WTC11 (cell line): ENCODE data around the gene LGALS7. TPM values are rescaled to one million over a fixed set of nuclear protein-coding genes. Genes with fewer than 3 reads are reported as not detected.

Experiments
- ATAC-seq: fragments of 200-7000 bp; cut with Tn5 transposase; 2 replicates; pipeline ENCODE4 v1.10.0; 2021; ENCODE audit warnings: mild to moderate bottlenecking, moderate library complexity
- CTCF ChIA-PET: fragments of 300-600 bp; sonication (Branson Sonifier 250); formaldehyde crosslinking; loops from one replicate; lab custom pipeline; 2021; ENCODE audit warnings: antibody characterized with exemption; lab: Charles Lee
- POLR2A ChIA-PET: fragments of 350-600 bp; sonication (Branson Sonifier 250); formaldehyde crosslinking; loops from one replicate; lab custom pipeline; 2021; ENCODE audit warnings: antibody characterized with exemption; lab: Charles Lee
- DNase-seq: peaks from one replicate; pipeline ENCODE4 v3.0.0; 2021; ENCODE audit warnings: low spot score
- H3K27ac Mint-ChIP-seq: 2 replicates; pipeline ENCODE4 v1.8.0; 2021; ENCODE audit warnings: mixed read lengths
- H3K27me3 Mint-ChIP-seq: 2 replicates; pipeline ENCODE4 v1.8.0; 2021; ENCODE audit warnings: low read depth, mild to moderate bottlenecking, moderate library complexity, mixed read lengths
- H3K36me3 Mint-ChIP-seq: 2 replicates; pipeline ENCODE4 v1.8.0; 2021; ENCODE audit warnings: mixed read lengths
- H3K4me1 Mint-ChIP-seq: 2 replicates; pipeline ENCODE4 v1.8.0; 2022; ENCODE audit warnings: mixed read lengths
- H3K4me3 Mint-ChIP-seq: 2 replicates; pipeline ENCODE4 v1.8.0; 2021; ENCODE audit warnings: mild to moderate bottlenecking, moderate library complexity, mixed read lengths
- H3K9me3 Mint-ChIP-seq: 2 replicates; pipeline ENCODE4 v1.8.0; 2021; ENCODE audit warnings: mixed read lengths
- ATF3 ChIP-seq: sonication (generic); formaldehyde crosslinking; conservative IDR thresholded peaks from 2 replicates; pipeline ENCODE4 v1.8.1; 2022; ENCODE audit warnings: mild to moderate bottlenecking, missing genetic modification reagents
- CREM ChIP-seq: sonication (generic); formaldehyde crosslinking; IDR thresholded peaks from 2 replicates; pipeline ENCODE4 v1.8.1; 2022; ENCODE audit warnings: mild to moderate bottlenecking, missing genetic modification reagents, moderate library complexity
- CTCF ChIP-seq: fragments of 200-600 bp; IDR thresholded peaks from 2 replicates; pipeline ENCODE4 v1.8.0; 2022; ENCODE audit warnings: antibody characterized with exemption
- ELF4 ChIP-seq: sonication (generic); formaldehyde crosslinking; IDR thresholded peaks from 2 replicates; pipeline ENCODE4 v1.8.1; 2022; ENCODE audit warnings: low read depth, mild to moderate bottlenecking, moderate library complexity, missing genetic modification reagents
- EMX1 ChIP-seq: fragments of 250-450 bp; sonication (Bioruptor Pico); IDR thresholded peaks from 2 replicates; pipeline ENCODE4 v1.8.0; 2021; ENCODE audit warnings: mild to moderate bottlenecking
- ESRRA ChIP-seq: sonication (generic); formaldehyde crosslinking; IDR thresholded peaks from 2 replicates; pipeline ENCODE4 v1.8.1; 2022; ENCODE audit warnings: mild to moderate bottlenecking, missing genetic modification reagents, borderline replicate concordance
- ETV6 ChIP-seq: sonication (generic); formaldehyde crosslinking; IDR thresholded peaks from 2 replicates; pipeline ENCODE4 v1.8.1; 2022; ENCODE audit warnings: mild to moderate bottlenecking, missing genetic modification reagents
- GABPB1 ChIP-seq: sonication (generic); formaldehyde crosslinking; IDR thresholded peaks from 2 replicates; pipeline ENCODE4 v1.8.1; 2023; ENCODE audit warnings: mild to moderate bottlenecking, missing genetic modification reagents
- HMGA2 ChIP-seq: fragments of 250-450 bp; sonication (Bioruptor Pico); IDR thresholded peaks from 2 replicates; pipeline ENCODE4 v1.4.0; 2021; ENCODE audit warnings: mild to moderate bottlenecking, moderate library complexity
- HMGXB4 ChIP-seq: sonication (generic); formaldehyde crosslinking; IDR thresholded peaks from 2 replicates; pipeline ENCODE4 v1.8.1; 2023; ENCODE audit warnings: mild to moderate bottlenecking, moderate library complexity, missing genetic modification reagents
- JUN ChIP-seq: sonication (generic); formaldehyde crosslinking; IDR thresholded peaks from 2 replicates; pipeline ENCODE4 v1.8.0; 2023; ENCODE audit warnings: mild to moderate bottlenecking, missing genetic modification reagents
- MLX ChIP-seq: sonication (generic); formaldehyde crosslinking; IDR thresholded peaks from 2 replicates; pipeline ENCODE4 v1.8.1; 2023; ENCODE audit warnings: mild to moderate bottlenecking, missing genetic modification reagents, moderate library complexity
- NR2C2 ChIP-seq: sonication (generic); formaldehyde crosslinking; IDR thresholded peaks from 2 replicates; pipeline ENCODE4 v1.8.0; 2022; ENCODE audit warnings: mild to moderate bottlenecking, missing genetic modification reagents
- PRRX2 ChIP-seq: fragments of 250-450 bp; sonication (Bioruptor Pico); IDR thresholded peaks from 2 replicates; pipeline ENCODE4 v1.8.0; 2021; ENCODE audit warnings: mild to moderate bottlenecking
- SMAD3 ChIP-seq: sonication (generic); formaldehyde crosslinking; IDR thresholded peaks from 2 replicates; pipeline ENCODE4 v1.8.0; 2022; ENCODE audit warnings: missing genetic modification reagents, mild to moderate bottlenecking, borderline replicate concordance
- SMAD4 ChIP-seq: sonication (generic); formaldehyde crosslinking; IDR thresholded peaks from 2 replicates; pipeline ENCODE4 v1.8.0; 2022; ENCODE audit warnings: mild to moderate bottlenecking, missing genetic modification reagents
- SOX15 ChIP-seq: fragments of 250-450 bp; sonication (Bioruptor Pico); IDR thresholded peaks from 2 replicates; pipeline ENCODE4 v1.9.0; 2021; ENCODE audit warnings: mild to moderate bottlenecking
- TCF7 ChIP-seq: sonication (generic); formaldehyde crosslinking; IDR thresholded peaks from 2 replicates; pipeline ENCODE4 v1.8.0; 2022; ENCODE audit warnings: mild to moderate bottlenecking, low read depth, missing genetic modification reagents, moderate library complexity
- TEAD1 ChIP-seq: sonication (generic); formaldehyde crosslinking; IDR thresholded peaks from 2 replicates; pipeline ENCODE4 v1.8.0; 2022; ENCODE audit warnings: mild to moderate bottlenecking, missing genetic modification reagents
- ZNF138 ChIP-seq: sonication (generic); formaldehyde crosslinking; conservative IDR thresholded peaks from 2 replicates; pipeline ENCODE4 v1.8.1; 2022; ENCODE audit warnings: mild to moderate bottlenecking, moderate library complexity, missing genetic modification reagents
- ZNF219 ChIP-seq: sonication (generic); formaldehyde crosslinking; IDR thresholded peaks from 2 replicates; pipeline ENCODE4 v1.8.0; 2023; ENCODE audit warnings: missing genetic modification reagents, mild to moderate bottlenecking, borderline replicate concordance
- total RNA-seq: library from RNA; stranded (reverse); gene quantifications from 3 replicates; pipeline ENCODE4 v1.2.3, GENCODE V29; 2021
- TF ChIP-seq, protein P1 (sequence below): sonication (generic); formaldehyde crosslinking; IDR thresholded peaks from 2 replicates; pipeline ENCODE4 v1.8.0; 2023; ENCODE audit warnings: missing genetic modification reagents, mild to moderate bottlenecking, borderline replicate concordance
- TF ChIP-seq, protein P2 (sequence below): sonication (generic); formaldehyde crosslinking; IDR thresholded peaks from 2 replicates; pipeline ENCODE4 v1.8.1; 2023; ENCODE audit warnings: mild to moderate bottlenecking, missing genetic modification reagents, moderate library complexity
- TF ChIP-seq, protein P3 (sequence below): sonication (generic); formaldehyde crosslinking; IDR thresholded peaks from 2 replicates; pipeline ENCODE4 v1.8.1; 2022; ENCODE audit warnings: low read depth, missing genetic modification reagents, borderline replicate concordance

The LGALS7 gene
- total RNA-seq, 1 experiment from 2014 or later, result 2.3 TPM

GRCh38 chr19:38734426-38735256, 38.7 kb downstream of the LGALS7 start:
- peak overlapping the region; percentile 66 for H3K4me3 Mint-ChIP-seq
- peaks cover 19% of the 10 kb centered on the region for H3K27me3 Mint-ChIP-seq
- peaks cover 11% of the 10 kb centered on the region for H3K36me3 Mint-ChIP-seq
- no peak for ATAC-seq
- ChIA-PET CTCF (interaction anchor here (0.6 to 3.8 kb wide), 10 partner anchors 16 to 344 kb away, joined by 3 to 26 read pairs (median 4); partner anchors contain the start of genes EIF3K, FAM98C, MRPS12 and SARS2), POLR2A (interaction anchor here (0.6 to 0.8 kb wide), 4 partner anchors 9 to 1709 kb away, joined by 3 to 4 read pairs (median 3); partner anchors contain the start of genes CAPN12 and EIF3K)
- DNase-seq, result no peak
- peaks cover 3% of the 10 kb centered on the region for H3K9me3 Mint-ChIP-seq
- H3K27ac Mint-ChIP-seq, result no peak overlapping the region
- H3K4me1 Mint-ChIP-seq, result peaks cover 10% of the 10 kb centered on the region
- TF ChIP-seq SOX15 (CRISPR knock-in tag) (no peak), TEAD1 (CRISPR knock-in tag) (no peak), ETV6 (CRISPR knock-in tag) (0 out of 2 replicates have a peak, but pooled peaks have one; percentile 23), HMGA2 (CRISPR knock-in tag) (no peak), EMX1 (no peak), GABPB1 (no peak), ZNF219 (CRISPR knock-in tag) (no peak), SMAD3 (CRISPR knock-in tag) (no peak)

- CTCF ChIA-PET, result interaction anchor here (0.8 to 3.8 kb wide), 5 partner anchors 15 to 196 kb away, joined by 3 to 26 read pairs (median 14); partner anchors contain the start of genes MRPS12 and SARS2
- TF ChIP-seq NR2C2 (CRISPR knock-in tag), result no peak
- no peak for TF ChIP-seq ESRRA (CRISPR knock-in tag)
- no peak for TF ChIP-seq ELF4
- no peak for TF ChIP-seq MLX (CRISPR knock-in tag)
- TF ChIP-seq, protein P1, sequence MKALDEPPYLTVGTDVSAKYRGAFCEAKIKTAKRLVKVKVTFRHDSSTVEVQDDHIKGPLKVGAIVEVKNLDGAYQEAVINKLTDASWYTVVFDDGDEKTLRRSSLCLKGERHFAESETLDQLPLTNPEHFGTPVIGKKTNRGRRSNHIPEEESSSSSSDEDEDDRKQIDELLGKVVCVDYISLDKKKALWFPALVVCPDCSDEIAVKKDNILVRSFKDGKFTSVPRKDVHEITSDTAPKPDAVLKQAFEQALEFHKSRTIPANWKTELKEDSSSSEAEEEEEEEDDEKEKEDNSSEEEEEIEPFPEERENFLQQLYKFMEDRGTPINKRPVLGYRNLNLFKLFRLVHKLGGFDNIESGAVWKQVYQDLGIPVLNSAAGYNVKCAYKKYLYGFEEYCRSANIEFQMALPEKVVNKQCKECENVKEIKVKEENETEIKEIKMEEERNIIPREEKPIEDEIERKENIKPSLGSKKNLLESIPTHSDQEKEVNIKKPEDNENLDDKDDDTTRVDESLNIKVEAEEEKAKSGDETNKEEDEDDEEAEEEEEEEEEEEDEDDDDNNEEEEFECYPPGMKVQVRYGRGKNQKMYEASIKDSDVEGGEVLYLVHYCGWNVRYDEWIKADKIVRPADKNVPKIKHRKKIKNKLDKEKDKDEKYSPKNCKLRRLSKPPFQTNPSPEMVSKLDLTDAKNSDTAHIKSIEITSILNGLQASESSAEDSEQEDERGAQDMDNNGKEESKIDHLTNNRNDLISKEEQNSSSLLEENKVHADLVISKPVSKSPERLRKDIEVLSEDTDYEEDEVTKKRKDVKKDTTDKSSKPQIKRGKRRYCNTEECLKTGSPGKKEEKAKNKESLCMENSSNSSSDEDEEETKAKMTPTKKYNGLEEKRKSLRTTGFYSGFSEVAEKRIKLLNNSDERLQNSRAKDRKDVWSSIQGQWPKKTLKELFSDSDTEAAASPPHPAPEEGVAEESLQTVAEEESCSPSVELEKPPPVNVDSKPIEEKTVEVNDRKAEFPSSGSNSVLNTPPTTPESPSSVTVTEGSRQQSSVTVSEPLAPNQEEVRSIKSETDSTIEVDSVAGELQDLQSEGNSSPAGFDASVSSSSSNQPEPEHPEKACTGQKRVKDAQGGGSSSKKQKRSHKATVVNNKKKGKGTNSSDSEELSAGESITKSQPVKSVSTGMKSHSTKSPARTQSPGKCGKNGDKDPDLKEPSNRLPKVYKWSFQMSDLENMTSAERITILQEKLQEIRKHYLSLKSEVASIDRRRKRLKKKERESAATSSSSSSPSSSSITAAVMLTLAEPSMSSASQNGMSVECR (CRISPR knock-in tag), result no peak
- TF ChIP-seq PRRX2 (CRISPR knock-in tag), result no peak
- TF ChIP-seq CREM (CRISPR knock-in tag), result no peak
- no peak for TF ChIP-seq JUN (CRISPR knock-in tag)
- TF ChIP-seq, protein P2, sequence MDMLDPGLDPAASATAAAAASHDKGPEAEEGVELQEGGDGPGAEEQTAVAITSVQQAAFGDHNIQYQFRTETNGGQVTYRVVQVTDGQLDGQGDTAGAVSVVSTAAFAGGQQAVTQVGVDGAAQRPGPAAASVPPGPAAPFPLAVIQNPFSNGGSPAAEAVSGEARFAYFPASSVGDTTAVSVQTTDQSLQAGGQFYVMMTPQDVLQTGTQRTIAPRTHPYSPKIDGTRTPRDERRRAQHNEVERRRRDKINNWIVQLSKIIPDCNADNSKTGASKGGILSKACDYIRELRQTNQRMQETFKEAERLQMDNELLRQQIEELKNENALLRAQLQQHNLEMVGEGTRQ (CRISPR knock-in tag), result no peak
- no peak for TF ChIP-seq ATF3 (CRISPR knock-in tag)
- no peak for TF ChIP-seq TCF7
- TF ChIP-seq CTCF, result no peak
- TF ChIP-seq HMGXB4 (CRISPR knock-in tag), result no peak
- TF ChIP-seq, protein P3, sequence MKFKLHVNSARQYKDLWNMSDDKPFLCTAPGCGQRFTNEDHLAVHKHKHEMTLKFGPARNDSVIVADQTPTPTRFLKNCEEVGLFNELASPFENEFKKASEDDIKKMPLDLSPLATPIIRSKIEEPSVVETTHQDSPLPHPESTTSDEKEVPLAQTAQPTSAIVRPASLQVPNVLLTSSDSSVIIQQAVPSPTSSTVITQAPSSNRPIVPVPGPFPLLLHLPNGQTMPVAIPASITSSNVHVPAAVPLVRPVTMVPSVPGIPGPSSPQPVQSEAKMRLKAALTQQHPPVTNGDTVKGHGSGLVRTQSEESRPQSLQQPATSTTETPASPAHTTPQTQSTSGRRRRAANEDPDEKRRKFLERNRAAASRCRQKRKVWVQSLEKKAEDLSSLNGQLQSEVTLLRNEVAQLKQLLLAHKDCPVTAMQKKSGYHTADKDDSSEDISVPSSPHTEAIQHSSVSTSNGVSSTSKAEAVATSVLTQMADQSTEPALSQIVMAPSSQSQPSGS (CRISPR knock-in tag), result no peak
- TF ChIP-seq ZNF138 (CRISPR knock-in tag), result no peak
- TF ChIP-seq SMAD4 (CRISPR knock-in tag), result no peak
Measured at GRCh38 chr19:38734176-38734425, 39.2 kb downstream of the LGALS7 start.

More at GRCh38 chr19:38734176-38734425, 39.2 kb downstream of the LGALS7 start:
- Mint-ChIP-seq H3K27me3 (peaks cover 19% of the 10 kb centered on the region), H3K27ac (no peak overlapping the region), H3K9me3 (peaks cover 3% of the 10 kb centered on the region), H3K36me3 (peaks cover 13% of the 10 kb centered on the region), H3K4me3 (no peak overlapping the region), H3K4me1 (peaks cover 12% of the 10 kb centered on the region)
- ATAC-seq (no peak), DNase-seq (no peak)
- POLR2A ChIA-PET, result interaction anchor here (0.7 to 0.8 kb wide), 2 partner anchors 10 to 35 kb away, joined by 3 to 4 read pairs; partner anchors contain the start of gene CAPN12
